ENCODE results near the gene CHST5. TPM values are rescaled to one million over a fixed set of nuclear protein-coding genes. Genes with fewer than 3 reads are reported as not detected.

Gene CHST5
- total and polyA plus RNA-seq, 9 of the 15 experiments (the other 6 are each of a cell fraction or from before 2014, with no cell fraction given): 0.06 to 0.21 (median 0.14) TPM; not detected in 5

GRCh38 chr16:75506574-75506973, 29.3 kb downstream of the CHST5 start (continued):
- TF ChIP-seq ZNF699 (CRISPR knock-in tag; IDR thresholded peaks at IDR 0.05; ENCODE audit: insufficient replicate concordance): no peak
- no peak for TF ChIP-seq FOXA1 (IDR thresholded peaks at IDR 0.05; ENCODE audit: borderline replicate concordance)
- no peak for TF ChIP-seq ARHGAP35 (IDR thresholded peaks at IDR 0.05; ENCODE audit: partially characterized antibody)
- no peak for TF ChIP-seq RFX7 (CRISPR knock-in tag; IDR thresholded peaks at IDR 0.05)
- no peak for TF ChIP-seq SNRNP70 (optimal IDR thresholded peaks at IDR 0.05; ENCODE audit: low read depth, low read length)
- TF ChIP-seq ZNF589 (CRISPR knock-in tag; IDR thresholded peaks at IDR 0.05; ENCODE audit: low read depth): no peak
- TF ChIP-seq L3MBTL2 (IDR thresholded peaks at IDR 0.05): 0 out of 2 replicates have a peak, but pooled peaks have one; percentile 13
- no peak for TF ChIP-seq SREBF1 (IDR thresholded peaks at IDR 0.05; ENCODE audit: borderline replicate concordance, low read depth, low read length)
- TF ChIP-seq E2F5 (CRISPR knock-in tag; IDR thresholded peaks at IDR 0.05): no peak
- peak; percentile 48 for TF ChIP-seq MEIS2 (IDR thresholded peaks at IDR 0.05; ENCODE audit: partially characterized antibody)
- TF ChIP-seq MEF2D (tag; conservative IDR thresholded peaks at IDR 0.05; ENCODE audit: low read depth): no peak
- no peak for TF ChIP-seq ZNF655 (CRISPR knock-in tag; IDR thresholded peaks at IDR 0.05)
- no peak for TF ChIP-seq KLF10 (CRISPR knock-in tag; IDR thresholded peaks at IDR 0.05)
- no peak for TF ChIP-seq ZNF609 (CRISPR knock-in tag; IDR thresholded peaks at IDR 0.05; ENCODE audit: borderline replicate concordance)
- TF ChIP-seq ZNF175 (CRISPR knock-in tag; IDR thresholded peaks at IDR 0.05; ENCODE audit: low read depth): no peak
- no peak for TF ChIP-seq HINFP (tag; conservative IDR thresholded peaks at IDR 0.05; ENCODE audit: low read depth)
- 0 out of 2 replicates have a peak, but pooled peaks have one; percentile 15 for TF ChIP-seq FOSL1 (tag; conservative IDR thresholded peaks at IDR 0.05)
- no peak for TF ChIP-seq KDM2B (CRISPR knock-in tag; IDR thresholded peaks at IDR 0.05)
- TF ChIP-seq NCOR1 (IDR thresholded peaks at IDR 0.05): no peak
- no peak for TF ChIP-seq SMARCA4 (IDR thresholded peaks at IDR 0.05)
- peak; percentile 61; the same call in 1 of the 2 replicates for TF ChIP-seq ETV1 (tag; conservative IDR thresholded peaks at IDR 0.05; ENCODE audit: low read depth)

Data from K562 (cell line).